Prostate gland (tissue), 2 donors: ENCODE measurements around the gene DOK1.

Source experiments
- POLR2A ChIP-seq: fragments of 450-650 bp; IDR thresholded peaks from one replicate; pipeline ENCODE4 v1.6.1; 2016; ENCODE audit warnings: antibody characterized with exemption, mild to moderate bottlenecking
- POLR2AphosphoS5 ChIP-seq: sonication (generic); formaldehyde crosslinking; IDR thresholded peaks from one replicate; pipeline ENCODE4 v1.6.1; 2017; ENCODE audit warnings: antibody characterized with exemption
- TF ChIP-seq, protein P1 (sequence below), 4 experiments: fragments of 200-600 bp in 2 of 4; fragments of 450-650 bp in 2 of 4; sonication (generic) in 2 of 4; IDR thresholded peaks; 1 replicate in 3 of 4; 2 replicates in 1 of 4; pipeline ENCODE4 v1.5.1; 2016 to 2019; ENCODE audit warnings: antibody characterized with exemption in 4 of 4, mild to moderate bottlenecking in 2 of 4, moderate library complexity in 2 of 4

DNA sequence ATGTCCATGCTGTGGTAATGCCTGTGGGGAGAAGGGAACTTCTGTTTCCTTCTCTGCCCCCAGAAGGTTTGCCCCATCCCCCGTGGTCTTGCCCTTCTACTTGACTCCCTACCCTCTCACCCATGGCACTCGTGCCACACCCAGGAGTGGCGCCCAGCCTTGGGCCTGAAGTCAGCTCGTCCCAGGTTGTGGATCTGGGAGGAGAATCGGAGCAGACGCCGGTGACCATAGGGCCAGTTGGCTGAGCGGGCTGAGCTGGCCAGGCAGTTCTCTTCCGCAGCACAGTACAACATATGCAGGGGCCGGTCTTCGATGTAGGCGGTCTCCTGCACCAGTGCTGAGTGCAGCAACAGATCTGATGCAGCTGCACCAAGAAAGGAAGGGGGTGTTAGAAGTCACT, 20.1 kb upstream of the DOK1 start:
- TF ChIP-seq POLR2AphosphoS5, result no peak
- TF ChIP-seq, protein P1, sequence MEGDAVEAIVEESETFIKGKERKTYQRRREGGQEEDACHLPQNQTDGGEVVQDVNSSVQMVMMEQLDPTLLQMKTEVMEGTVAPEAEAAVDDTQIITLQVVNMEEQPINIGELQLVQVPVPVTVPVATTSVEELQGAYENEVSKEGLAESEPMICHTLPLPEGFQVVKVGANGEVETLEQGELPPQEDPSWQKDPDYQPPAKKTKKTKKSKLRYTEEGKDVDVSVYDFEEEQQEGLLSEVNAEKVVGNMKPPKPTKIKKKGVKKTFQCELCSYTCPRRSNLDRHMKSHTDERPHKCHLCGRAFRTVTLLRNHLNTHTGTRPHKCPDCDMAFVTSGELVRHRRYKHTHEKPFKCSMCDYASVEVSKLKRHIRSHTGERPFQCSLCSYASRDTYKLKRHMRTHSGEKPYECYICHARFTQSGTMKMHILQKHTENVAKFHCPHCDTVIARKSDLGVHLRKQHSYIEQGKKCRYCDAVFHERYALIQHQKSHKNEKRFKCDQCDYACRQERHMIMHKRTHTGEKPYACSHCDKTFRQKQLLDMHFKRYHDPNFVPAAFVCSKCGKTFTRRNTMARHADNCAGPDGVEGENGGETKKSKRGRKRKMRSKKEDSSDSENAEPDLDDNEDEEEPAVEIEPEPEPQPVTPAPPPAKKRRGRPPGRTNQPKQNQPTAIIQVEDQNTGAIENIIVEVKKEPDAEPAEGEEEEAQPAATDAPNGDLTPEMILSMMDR (IDR thresholded peaks at IDR 0.05), result no peak
- TF ChIP-seq POLR2A, result no peak
